Umbilical cord (tissue), 2 donors: ENCODE measurements around the gene HPF1. TPM values are rescaled to one million over a fixed set of nuclear protein-coding genes. Genes with fewer than 3 reads are reported as not detected.
"Not testable (repeated sequence)": the region's sequence is repeated elsewhere in the genome, so short reads cannot be mapped to it uniquely, and the experiment has no call there.

Experiments used
- DNase-seq: peaks from one replicate; pipeline ENCODE4 v3.0.0-alpha.2; 2015; ENCODE audit warnings: low spot score
- total RNA-seq: library from RNA; depleted of rRNA; stranded (reverse); fragments of >200 nt; gene quantifications from one replicate; pipeline ENCODE4 v1.2.3, GENCODE V29; 2014; ENCODE audit warnings: low replicate concordance; ENCODE audit not compliant: insufficient read depth

Gene HPF1
- total RNA-seq = 28.6 TPM

- DNase-seq = peak; percentile 93
Observed at GRCh38 chr4:169757575-169758184, at the start of gene HPF1. TSS of gene HPF1 (minus strand) at chr4:169757944. CDS start at chr4:169757877, 67 bp downstream.

DNA sequence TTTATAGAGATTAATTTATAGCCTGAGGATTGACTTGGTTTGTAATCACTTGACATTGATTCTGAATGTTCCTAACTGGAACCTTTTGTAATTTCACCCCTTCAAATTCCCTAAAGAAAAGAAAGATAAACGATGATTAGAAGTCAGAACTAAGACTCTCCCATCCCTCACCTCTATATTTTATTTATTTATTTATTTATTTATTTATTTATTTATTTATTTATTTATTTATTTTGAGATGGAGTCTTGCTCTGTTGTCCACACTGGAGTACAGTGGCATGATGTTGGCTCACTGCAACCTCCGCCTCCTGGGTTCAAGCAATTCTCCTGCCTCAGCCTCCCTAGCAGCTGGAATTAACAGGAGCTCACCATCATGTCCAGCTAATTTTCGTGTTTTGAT lies 49.0 kb upstream of the HPF1 start:
- DNase-seq = not testable (repeated sequence)

DNA sequence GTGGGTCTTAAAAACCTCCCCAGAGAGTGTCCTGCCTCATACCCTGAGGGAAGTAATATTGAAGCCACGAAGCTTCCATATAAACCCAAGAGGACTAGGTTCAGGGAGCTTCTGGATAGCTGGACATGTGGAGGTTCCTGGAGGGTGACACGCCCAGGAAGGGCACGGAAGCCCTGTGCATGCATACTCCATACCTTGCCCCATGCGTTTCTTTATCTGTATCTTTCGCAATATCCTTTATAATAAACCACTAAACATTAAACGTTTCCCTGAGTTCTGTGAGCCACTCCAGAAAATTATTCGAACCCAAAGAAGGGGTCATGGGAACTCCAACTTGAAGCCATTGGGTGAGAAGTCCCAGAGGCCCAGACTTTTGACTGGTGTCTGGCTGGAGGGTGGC lies 45.7 kb upstream of the HPF1 start:
- DNase-seq = no peak

GRCh38 chr4:169802873-169803272 lies 45.1 kb upstream of the HPF1 start:
- DNase-seq = no peak

- DNase-seq = no peak
Observed at GRCh38 chr4:169800541-169800940, 42.8 kb upstream of the HPF1 start.

- DNase-seq = no peak
Observed at GRCh38 chr4:169799260-169799659, 41.5 kb upstream of the HPF1 start.

DNA sequence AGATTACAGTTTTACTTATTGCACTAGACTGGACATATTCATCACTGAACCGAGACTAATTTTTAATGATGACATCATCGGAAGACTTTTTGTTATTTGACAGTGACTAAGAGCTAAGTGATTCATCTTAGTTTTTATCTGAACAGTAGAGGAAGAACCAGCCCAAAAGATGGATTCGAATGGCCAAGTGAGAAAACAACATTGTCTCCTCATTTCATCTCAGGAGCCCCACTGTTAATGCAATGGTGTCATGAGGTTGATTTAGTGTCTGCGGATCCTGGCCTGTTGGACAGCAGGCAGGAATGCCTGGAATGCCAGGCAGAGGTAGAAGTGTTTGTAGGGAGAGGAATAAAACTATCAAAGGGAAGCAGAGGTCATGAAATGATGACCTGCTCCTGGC lies 37.8 kb upstream of the HPF1 start:
- no peak for DNase-seq

GRCh38 chr4:169791527-169792156 lies 33.9 kb upstream of the HPF1 start:
- DNase-seq = peak; percentile 76

DNA sequence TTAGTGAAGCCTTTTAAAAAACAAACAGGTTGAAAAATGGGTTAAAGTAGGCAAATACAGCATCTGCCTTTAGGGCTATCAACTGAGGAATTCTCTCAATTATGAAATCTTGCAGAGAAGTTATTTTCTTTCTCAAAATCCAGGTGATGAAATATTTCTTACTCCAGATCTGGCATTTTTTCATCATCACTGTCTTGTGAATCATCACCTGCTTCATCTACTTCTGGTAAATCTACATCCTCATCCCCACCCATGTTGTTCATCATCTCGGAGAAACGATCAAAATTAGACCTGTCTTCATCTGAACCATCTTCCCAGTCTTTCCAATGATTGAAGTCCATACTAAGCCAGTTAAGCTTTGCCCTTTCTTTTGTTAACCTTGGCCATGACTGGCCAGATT lies 33.3 kb upstream of the HPF1 start:
- DNase-seq = no peak

DNA sequence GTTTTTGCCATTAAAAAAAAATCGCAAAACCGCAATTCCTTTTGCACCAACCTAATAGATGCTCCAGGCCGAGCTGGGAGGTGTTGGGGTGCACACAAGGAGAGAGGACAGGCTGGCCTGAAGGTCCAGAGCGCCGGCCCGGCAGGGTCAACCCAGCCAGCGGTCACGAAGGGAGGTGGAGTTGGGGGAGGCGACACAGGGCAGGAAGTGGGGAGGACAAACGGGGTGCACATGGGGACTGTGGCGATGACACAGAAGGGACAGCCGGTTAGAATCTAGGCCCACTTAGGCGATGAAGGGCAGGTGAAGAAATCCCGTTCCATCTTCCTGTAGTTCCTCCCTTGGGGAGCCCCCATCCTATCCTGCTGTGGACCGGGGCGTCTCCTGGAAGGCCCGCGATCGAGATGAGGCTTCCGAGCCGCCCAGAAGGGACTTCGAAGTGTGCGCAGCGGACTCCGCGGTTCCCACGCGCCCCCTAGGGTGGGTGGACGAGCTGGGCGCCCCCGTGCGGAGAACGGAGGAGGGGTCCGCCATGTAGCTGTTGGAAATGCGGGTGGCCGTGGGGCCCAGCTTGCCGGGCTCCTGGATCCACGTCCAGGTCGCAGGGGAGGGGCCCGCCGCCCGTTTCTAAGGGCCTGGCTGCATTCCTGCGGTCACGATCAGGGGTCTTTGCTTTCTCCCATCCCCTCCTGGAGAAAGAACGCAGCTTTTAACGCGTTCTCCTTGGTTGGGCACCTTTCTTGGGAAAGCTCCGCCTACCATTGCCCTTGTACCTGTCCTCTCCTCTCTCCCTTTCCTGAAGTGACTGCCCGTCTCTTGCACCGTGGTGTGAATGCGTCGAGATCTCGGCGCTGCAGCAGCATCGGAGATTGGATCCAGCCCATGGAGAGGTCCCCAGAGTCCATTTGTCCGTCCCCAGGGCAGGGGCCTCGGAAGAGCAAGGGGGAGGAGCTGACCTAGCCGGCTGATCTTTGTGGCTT lies 17.0 kb upstream of the HPF1 start:
- no peak for DNase-seq

DNA sequence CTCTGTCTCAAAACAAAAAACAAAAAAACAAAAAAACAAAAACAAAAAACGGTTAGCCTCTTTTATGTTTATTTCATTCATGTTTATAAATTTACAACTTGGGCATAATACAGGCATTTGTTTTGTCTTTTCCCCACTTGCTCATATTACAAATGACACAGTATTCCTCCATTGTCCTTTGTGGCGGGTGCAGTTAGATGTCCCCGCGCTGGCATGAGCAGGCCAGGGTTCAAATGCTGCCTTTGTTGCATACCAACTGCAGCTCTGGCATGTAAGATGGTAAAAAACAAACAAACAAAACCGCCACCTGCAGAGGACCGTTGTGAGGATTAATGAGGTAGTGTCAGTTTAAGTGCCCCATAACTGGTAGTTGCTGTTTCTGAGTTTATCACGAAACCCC lies 16.1 kb upstream of the HPF1 start:
- no peak for DNase-seq

- not testable (repeated sequence) for DNase-seq
Observed at GRCh38 chr4:169771556-169772080, 13.9 kb upstream of the HPF1 start.

DNA sequence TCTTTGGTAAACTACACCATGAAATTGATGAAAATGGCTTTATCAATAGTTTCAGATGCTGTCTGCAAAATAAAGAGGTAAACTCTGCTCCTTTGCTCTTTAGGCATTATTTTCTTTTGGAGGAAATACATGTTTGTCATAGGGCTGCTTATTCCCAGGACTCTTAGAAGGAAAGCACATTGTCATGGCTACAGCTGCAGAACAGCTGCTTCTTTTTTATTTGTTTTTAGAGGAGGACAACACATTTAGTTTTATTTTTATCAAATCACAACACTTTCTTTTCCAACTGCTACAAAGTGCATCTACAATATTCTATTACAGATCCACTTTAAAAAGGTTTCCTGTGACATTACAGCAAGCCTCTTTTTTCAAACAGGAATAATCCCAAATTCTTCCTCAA lies 12.7 kb upstream of the HPF1 start:
- no peak for DNase-seq

DNA sequence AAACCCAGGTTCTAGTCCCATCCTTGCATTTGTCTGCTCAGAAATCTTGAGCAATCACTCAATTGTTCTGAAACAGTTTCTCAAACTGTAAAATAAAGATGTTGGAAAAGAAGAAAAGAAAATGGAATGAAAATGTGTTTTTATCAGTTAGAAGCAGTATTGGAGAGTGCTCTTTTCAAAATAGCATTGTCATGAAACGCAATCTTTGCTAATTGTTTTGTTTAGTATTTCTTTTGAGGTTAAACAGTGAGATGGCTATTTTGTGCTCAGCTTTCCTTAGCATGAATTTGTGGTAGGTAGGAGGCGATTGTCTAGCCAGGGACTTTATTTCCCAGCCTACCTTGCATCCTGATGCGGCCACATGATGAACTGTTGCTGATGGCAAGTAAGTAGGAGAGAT lies 10.6 kb upstream of the HPF1 start:
- no peak for DNase-seq

- DNase-seq = no peak
Observed at GRCh38 chr4:169766741-169767140, 9.0 kb upstream of the HPF1 start.

GRCh38 chr4:169765835-169766234 lies 8.1 kb upstream of the HPF1 start:
- peak; percentile 46 for DNase-seq

- no peak for DNase-seq
Observed at GRCh38 chr4:169761846-169762245, 4.1 kb upstream of the HPF1 start.

GRCh38 chr4:169758401-169758962 lies 738 bp upstream of the HPF1 start:
- peak; percentile 18 for DNase-seq

DNA sequence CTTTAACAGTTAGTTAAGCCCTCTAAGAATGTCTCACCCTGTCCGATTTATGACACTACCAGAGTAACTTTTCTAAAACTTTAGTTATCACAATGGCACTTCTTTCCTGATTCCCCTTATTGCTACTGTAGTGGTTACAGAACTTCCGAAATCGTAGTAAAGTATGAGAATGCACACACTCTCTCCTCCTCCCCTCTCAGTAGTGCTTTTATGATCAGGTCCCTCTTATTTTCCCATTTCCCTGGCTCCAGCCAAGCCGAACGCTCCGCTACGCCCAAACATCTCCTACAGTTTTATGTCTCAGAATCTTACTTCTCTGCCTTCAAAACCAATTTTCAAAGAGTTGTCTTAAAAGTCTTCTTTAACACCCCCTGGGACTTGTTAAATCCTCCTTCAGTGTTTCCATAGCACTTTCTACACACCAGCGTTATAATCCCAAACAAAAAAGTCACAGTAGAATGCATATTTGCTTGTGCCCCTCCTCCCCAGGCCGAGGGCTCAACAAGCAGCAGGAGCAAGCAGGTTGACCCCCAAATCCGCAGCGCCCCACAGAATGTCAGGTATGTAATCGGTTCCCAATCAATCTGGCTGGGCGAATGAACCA lies 671 bp downstream of the HPF1 start:
- DNase-seq = peak; percentile 12

GRCh38 chr4:169745291-169745690 lies 12.5 kb downstream of the HPF1 start:
- DNase-seq = no peak

- DNase-seq = peak; percentile 5
Observed at GRCh38 chr4:169744601-169745000, 13.1 kb downstream of the HPF1 start.
